GM23338 (cell line): ENCODE measurements around the gene MPIG6B.

Source experiments
- CREB1 ChIP-seq: fragments of 250-450 bp; sonication (Bioruptor Pico); IDR thresholded peaks from 2 replicates; pipeline ENCODE4 v1.5.0; 2020; ENCODE audit warnings: low read depth, mild to moderate bottlenecking, moderate library complexity
- CTCF ChIP-seq, 2 experiments: fragments of 200-600 bp in 1 of 2; sonication (generic) in 1 of 2; conservative IDR thresholded peaks; 2 replicates each; pipeline versions ENCODE4 v1.5.1 to v1.6.1; 2016 to 2017; ENCODE audit warnings: antibody characterized with exemption in 2 of 2, low read depth in 2 of 2, mild to moderate bottlenecking in 2 of 2, moderate library complexity in 1 of 2
- ETS1 ChIP-seq: IDR thresholded peaks from 2 replicates; pipeline ENCODE4 v1.6.1; 2016; ENCODE audit warnings: antibody characterized with exemption
- EZH2 ChIP-seq: fragments of 200-600 bp; sonication (generic); IDR thresholded peaks from one replicate; pipeline ENCODE4 v1.8.0; 2017; ENCODE audit warnings: antibody characterized with exemption, mild to moderate bottlenecking, low read depth; ENCODE audit not compliant: unreplicated experiment
- EZH2phosphoT487 ChIP-seq: fragments of 200-600 bp; sonication (generic); IDR thresholded peaks from one replicate; pipeline ENCODE4 v1.8.1; 2018; ENCODE audit warnings: antibody characterized with exemption; ENCODE audit not compliant: unreplicated experiment
- JUNB ChIP-seq: IDR thresholded peaks from one replicate; pipeline ENCODE4 v1.6.1; 2016; ENCODE audit warnings: antibody characterized with exemption; ENCODE audit not compliant: unreplicated experiment
- NANOG ChIP-seq: IDR thresholded peaks from 2 replicates; pipeline ENCODE4 v1.6.1; 2016; ENCODE audit warnings: antibody characterized with exemption, borderline replicate concordance
- POLR2AphosphoS5 ChIP-seq: IDR thresholded peaks from 2 replicates; pipeline ENCODE4 v1.6.1; 2016; ENCODE audit warnings: antibody characterized with exemption, low read depth
- REST ChIP-seq: IDR thresholded peaks from one replicate; pipeline ENCODE4 v1.6.1; 2018; ENCODE audit warnings: antibody characterized with exemption; ENCODE audit not compliant: unreplicated experiment
- STAT1 ChIP-seq: IDR thresholded peaks from one replicate; pipeline ENCODE4 v1.6.1; 2016; ENCODE audit warnings: antibody characterized with exemption; ENCODE audit not compliant: unreplicated experiment
- ZNF331 ChIP-seq: fragments of 250-450 bp; sonication (Bioruptor Pico); IDR thresholded peaks from 2 replicates; pipeline ENCODE4 v1.5.0; 2020; ENCODE audit warnings: low read depth, mild to moderate bottlenecking, moderate library complexity
- ZNF462 ChIP-seq: fragments of 250-450 bp; sonication (Bioruptor Pico); IDR thresholded peaks from 2 replicates; pipeline ENCODE4 v1.5.0; 2020; ENCODE audit warnings: mild to moderate bottlenecking, moderate library complexity

- TF ChIP-seq POLR2AphosphoS5 (no peak), EZH2phosphoT487 (no peak), CTCF (conservative IDR thresholded peaks at IDR 0.05; ENCODE audit: low read depth in 2 of 2) (no peak), EZH2 (no peak), REST (no peak), STAT1 (no peak), NANOG (no peak), CREB1 (CRISPR knock-in tag) (no peak), ETS1 (no peak), ZNF462 (CRISPR knock-in tag) (no peak), ZNF331 (CRISPR knock-in tag) (no peak), JUNB (no peak)
Measured at GRCh38 chr6:31676904-31677303, 46.3 kb upstream of the MPIG6B start.
